Measurements from ENCODE around the gene SYN1. TPM values are rescaled to one million over a fixed set of nuclear protein-coding genes. Genes with fewer than 3 reads are reported as not detected.
A peak's percentile ranks its signal among the peaks of the same experiment; 100 is the strongest.
"Not testable (repeated sequence)": the region's sequence is repeated elsewhere in the genome, so short reads cannot be mapped to it uniquely, and the experiment has no call there.

The SYN1 gene
- total RNA-seq, result under 1 TPM in 1 of 4 donors, not detected in 3; 0.31 TPM

GRCh38 chrX:47619486-47620302 is at the start of gene SYN1:
SYN1 (minus strand) TSS chrX:47619857; CDS start chrX:47619728, 129 bp downstream.
- intact Hi-C loops (cut with DNase I), result no loop called here
- no peaks in the 10 kb centered on the region for H3K36me3 ChIP-seq
- no peak within 1 kb of the TSS for H3K27ac ChIP-seq
- 0% methylated on average over 9 of the region's 88 CpGs; no CpG with 5 or more reads in 1 of the 2 donors for WGBS, 2 donors
- peak within 1 kb of the TSS; percentile 16 to 59 (median 29) for H3K4me3 ChIP-seq
- no peak for DNase-seq
- peaks cover 0 to 15% (median 0%) of the 10 kb centered on the region in 4 donors for H3K27me3 ChIP-seq
- H3K4me1 ChIP-seq, result peaks cover 0 to 15% (median 3%) of the 10 kb centered on the region in 3 donors
- TF ChIP-seq CTCF (IDR thresholded peaks at IDR 0.05) (peak in 5 of 6 experiments; percentile 10 to 52 (median 19)), POLR2A (IDR thresholded peaks at IDR 0.05) (no peak)
- H3K9me3 ChIP-seq, result no peaks in the 10 kb centered on the region

- intact Hi-C loops (cut with DNase I); H3K9me3 ChIP-seq; H3K36me3 ChIP-seq; H3K4me3 ChIP-seq; H3K4me1 ChIP-seq; H3K27ac ChIP-seq; H3K27me3 ChIP-seq; DNase-seq: not testable (repeated sequence)
- WGBS, 2 donors, result 78 to 85% methylated on average over 2 to 4 of the region's 4 CpGs
Measured at GRCh38 chrX:47665797-47666196, 46.1 kb upstream of the SYN1 start.

GRCh38 chrX:47664737-47665136 is 45.1 kb upstream of the SYN1 start:
- no peaks in the 10 kb centered on the region for H3K36me3 ChIP-seq
- H3K9me3 ChIP-seq, result no peaks in the 10 kb centered on the region
- WGBS, 2 donors, result 82 to 90% methylated on average over 4 to 5 of the region's 5 CpGs
- no peak overlapping the region for H3K27ac ChIP-seq
- H3K4me1 ChIP-seq, result peaks cover 0 to under 1% (median 0%) of the 10 kb centered on the region in 3 donors
- no peak overlapping the region for H3K4me3 ChIP-seq
- H3K27me3 ChIP-seq, result no peaks in the 10 kb centered on the region
- no peak for TF ChIP-seq POLR2A (IDR thresholded peaks at IDR 0.05)
- TF ChIP-seq CTCF (IDR thresholded peaks at IDR 0.05), result no peak
- DNase-seq, result no peak
- intact Hi-C loops (cut with DNase I), result no loop called here

- Histone ChIP-seq H3K4me3 (no peak overlapping the region), H3K27ac (peak overlapping the region in 1 of 4 donors; percentile 39), H3K9me3 (no peaks in the 10 kb centered on the region), H3K4me1 (peaks cover 0 to 13% (median 0%) of the 10 kb centered on the region in 3 donors), H3K36me3 (peaks cover 0 to 3% (median 0%) of the 10 kb centered on the region in 3 donors), H3K27me3 (no peaks in the 10 kb centered on the region)
- intact Hi-C loops (cut with DNase I), result no loop called here
- no peak for DNase-seq
- 33 to 60% methylated on average over 1 of the region's 1 CpG for WGBS, 2 donors
- TF ChIP-seq CTCF (IDR thresholded peaks at IDR 0.05) (no peak), POLR2A (IDR thresholded peaks at IDR 0.05) (no peak)
Measured at GRCh38 chrX:47662144-47662657, 42.5 kb upstream of the SYN1 start.

- Histone ChIP-seq H3K27ac (no peak overlapping the region), H3K4me3 (no peak overlapping the region), H3K4me1 (peaks cover 0 to 13% (median 0%) of the 10 kb centered on the region in 3 donors), H3K9me3 (no peaks in the 10 kb centered on the region), H3K27me3 (no peaks in the 10 kb centered on the region), H3K36me3 (peaks cover 0 to 10% (median 0%) of the 10 kb centered on the region in 3 donors)
- WGBS, 2 donors, result 86 to 98% methylated on average over 5 to 6 of the region's 7 CpGs
- DNase-seq, result no peak
- TF ChIP-seq POLR2A (IDR thresholded peaks at IDR 0.05) (no peak), CTCF (IDR thresholded peaks at IDR 0.05) (no peak)
- intact Hi-C loops (cut with DNase I), result no loop called here
Measured at GRCh38 chrX:47661539-47661938, 41.9 kb upstream of the SYN1 start.
